ENCODE results near the gene PTRHD1. TPM values are rescaled to one million over a fixed set of nuclear protein-coding genes. Genes with fewer than 3 reads are reported as not detected.

The PTRHD1 gene
- polyA plus RNA-seq, 1 experiment: 42.5 TPM

DNA sequence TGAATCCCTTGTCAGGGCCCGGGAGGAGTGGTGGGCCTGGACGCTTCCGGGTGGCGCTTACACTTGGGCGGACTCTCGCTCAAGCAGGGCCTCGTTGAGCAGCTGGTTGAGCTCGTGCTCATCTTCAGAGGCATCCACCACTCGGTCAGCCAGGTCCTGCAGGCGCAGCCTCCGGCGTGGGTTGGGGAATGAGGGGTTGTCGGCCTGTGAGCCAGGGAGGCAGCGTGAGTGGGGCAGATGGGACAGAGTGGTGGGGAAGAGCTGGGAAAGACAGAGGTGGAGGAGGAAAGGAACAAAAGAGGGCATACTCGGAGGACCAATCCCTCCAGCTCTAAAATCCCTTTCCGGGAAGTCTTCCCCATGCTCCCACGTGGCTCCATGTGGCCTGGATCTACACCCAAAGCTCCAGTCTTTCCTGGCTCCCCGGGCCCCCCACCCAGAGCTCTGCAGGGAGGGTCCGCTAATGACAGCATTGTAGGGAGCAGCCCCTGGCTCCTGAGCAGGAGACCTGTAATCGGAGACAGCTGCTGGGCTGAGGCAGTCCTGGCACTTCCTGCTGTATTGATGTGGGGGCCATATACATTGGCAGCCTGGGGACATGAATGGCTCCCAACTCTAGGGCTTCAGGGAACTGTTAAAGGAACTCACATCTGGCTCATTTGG lies 41.7 kb upstream of the PTRHD1 start:
- CTCF ChIA-PET: no interaction called here
- H3K4me3 ChIP-seq (ENCODE audit: low read depth, low read length): no peak overlapping the region
- H3K27ac ChIP-seq (ENCODE audit: low read depth, low read length): no peak overlapping the region
- TF ChIP-seq, protein P1, sequence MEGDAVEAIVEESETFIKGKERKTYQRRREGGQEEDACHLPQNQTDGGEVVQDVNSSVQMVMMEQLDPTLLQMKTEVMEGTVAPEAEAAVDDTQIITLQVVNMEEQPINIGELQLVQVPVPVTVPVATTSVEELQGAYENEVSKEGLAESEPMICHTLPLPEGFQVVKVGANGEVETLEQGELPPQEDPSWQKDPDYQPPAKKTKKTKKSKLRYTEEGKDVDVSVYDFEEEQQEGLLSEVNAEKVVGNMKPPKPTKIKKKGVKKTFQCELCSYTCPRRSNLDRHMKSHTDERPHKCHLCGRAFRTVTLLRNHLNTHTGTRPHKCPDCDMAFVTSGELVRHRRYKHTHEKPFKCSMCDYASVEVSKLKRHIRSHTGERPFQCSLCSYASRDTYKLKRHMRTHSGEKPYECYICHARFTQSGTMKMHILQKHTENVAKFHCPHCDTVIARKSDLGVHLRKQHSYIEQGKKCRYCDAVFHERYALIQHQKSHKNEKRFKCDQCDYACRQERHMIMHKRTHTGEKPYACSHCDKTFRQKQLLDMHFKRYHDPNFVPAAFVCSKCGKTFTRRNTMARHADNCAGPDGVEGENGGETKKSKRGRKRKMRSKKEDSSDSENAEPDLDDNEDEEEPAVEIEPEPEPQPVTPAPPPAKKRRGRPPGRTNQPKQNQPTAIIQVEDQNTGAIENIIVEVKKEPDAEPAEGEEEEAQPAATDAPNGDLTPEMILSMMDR (IDR thresholded peaks at IDR 0.05; ENCODE audit: low read depth, low read length): no peak
- no peak for DNase-seq (ENCODE audit: low read depth, low spot score)
- POLR2A ChIA-PET: no interaction called here
- H3K27me3 ChIP-seq (ENCODE audit: control insufficient read depth, insufficient read depth, low read length): no peaks in the 10 kb centered on the region
- no peaks in the 10 kb centered on the region for H3K9me3 ChIP-seq (ENCODE audit: control insufficient read depth, insufficient read depth, low read length)

DNA sequence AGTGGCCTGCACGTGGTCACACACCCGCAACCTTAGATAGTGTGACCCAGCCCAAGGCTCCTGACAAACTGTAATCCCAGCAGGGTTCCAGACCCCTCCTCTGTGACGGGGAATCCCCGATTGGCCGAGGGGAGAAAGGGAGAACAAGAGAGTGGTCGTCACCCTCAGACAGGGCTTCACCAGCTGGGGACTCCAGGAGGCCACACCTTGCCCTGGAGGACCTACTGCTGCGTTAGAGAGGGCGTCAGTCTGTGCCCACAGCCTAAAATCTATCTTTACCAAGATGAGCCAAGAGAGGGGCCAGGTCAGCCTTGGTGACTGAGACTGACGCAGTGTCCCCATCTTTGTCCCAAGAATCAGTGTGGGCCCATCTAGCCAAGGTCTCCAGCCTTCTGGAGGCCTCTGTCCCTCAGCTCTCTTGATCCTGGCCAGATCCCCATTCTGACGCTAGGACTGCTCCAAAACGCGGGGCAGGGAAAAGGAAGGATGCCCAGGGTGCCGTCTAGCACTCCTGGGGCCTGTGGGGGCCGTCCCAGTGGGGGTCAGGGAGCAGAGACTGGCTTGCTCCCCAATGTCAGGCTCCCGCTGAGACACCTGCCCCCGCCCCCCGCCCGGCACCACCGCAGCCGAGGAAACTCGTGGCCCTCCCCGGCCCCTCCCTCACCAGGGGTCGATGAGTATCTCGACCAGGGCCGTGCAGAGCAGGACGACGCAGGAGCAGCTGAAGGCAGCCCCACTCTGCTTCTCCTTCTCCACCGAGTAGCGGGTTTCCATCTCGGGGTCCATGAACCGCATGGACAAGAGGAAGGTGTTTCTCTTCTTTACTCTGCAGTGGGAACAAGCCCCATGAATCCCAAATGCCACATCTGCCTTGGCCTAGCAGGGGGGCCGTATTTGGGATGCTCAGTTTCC lies 40.9 kb upstream of the PTRHD1 start:
- Histone ChIP-seq H3K9me3 (ENCODE audit: control insufficient read depth, insufficient read depth, low read length) (no peaks in the 10 kb centered on the region), H3K27ac (ENCODE audit: low read depth, low read length) (no peak overlapping the region), H3K27me3 (ENCODE audit: control insufficient read depth, insufficient read depth, low read length) (no peaks in the 10 kb centered on the region), H3K4me3 (ENCODE audit: low read depth, low read length) (no peak overlapping the region)
- no peak for DNase-seq (ENCODE audit: low read depth, low spot score)
- TF ChIP-seq, protein P1 (IDR thresholded peaks at IDR 0.05; ENCODE audit: low read depth, low read length): no peak
- ChIA-PET CTCF (no interaction called here), POLR2A (no interaction called here)

DNA sequence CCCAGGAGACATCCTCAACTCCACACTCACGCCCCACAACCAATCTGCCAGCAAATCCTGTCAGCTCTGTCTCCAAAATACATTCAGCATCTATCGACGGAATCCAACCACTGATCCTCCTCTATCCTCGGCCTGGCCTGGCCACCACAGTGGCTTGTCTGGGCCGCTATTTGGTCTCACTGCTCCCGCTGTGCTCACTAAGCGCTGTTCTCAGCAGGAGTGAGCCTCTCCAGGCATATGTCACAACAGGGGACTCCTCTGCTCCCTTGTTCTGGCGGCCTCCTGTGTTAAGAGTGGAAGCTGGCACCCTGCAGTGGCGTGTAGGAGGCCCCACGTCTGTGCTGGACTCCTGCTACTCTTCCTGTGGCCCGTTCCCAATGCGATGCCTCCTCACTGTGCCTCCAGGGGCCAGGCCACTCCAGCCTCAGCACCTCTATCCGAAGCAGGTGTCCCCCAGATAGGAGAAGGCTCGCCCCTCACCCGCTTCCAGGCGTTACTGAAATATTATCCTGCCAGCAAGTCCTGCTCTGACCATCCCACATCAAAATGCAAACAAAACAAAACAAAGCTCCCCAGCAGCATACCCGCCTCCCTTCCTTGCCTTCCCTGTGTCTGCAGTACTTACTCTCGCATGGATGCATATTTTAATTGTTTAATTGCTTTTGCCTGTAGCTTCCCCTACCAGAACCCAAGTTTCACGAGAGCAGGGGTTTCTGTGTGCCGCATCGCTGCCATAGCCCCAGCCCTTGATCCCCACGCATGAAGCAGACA lies 39.9 kb upstream of the PTRHD1 start:
- ChIA-PET CTCF (no interaction called here), POLR2A (no interaction called here)
- H3K27me3 ChIP-seq (ENCODE audit: control insufficient read depth, insufficient read depth, low read length): no peaks in the 10 kb centered on the region
- no peaks in the 10 kb centered on the region for H3K9me3 ChIP-seq (ENCODE audit: control insufficient read depth, insufficient read depth, low read length)
- TF ChIP-seq, protein P1 (IDR thresholded peaks at IDR 0.05; ENCODE audit: low read depth, low read length): no peak
- H3K4me3 ChIP-seq (ENCODE audit: low read depth, low read length): no peak overlapping the region
- no peak for DNase-seq (ENCODE audit: low read depth, low spot score)
- H3K27ac ChIP-seq (ENCODE audit: low read depth, low read length): no peak overlapping the region

DNA sequence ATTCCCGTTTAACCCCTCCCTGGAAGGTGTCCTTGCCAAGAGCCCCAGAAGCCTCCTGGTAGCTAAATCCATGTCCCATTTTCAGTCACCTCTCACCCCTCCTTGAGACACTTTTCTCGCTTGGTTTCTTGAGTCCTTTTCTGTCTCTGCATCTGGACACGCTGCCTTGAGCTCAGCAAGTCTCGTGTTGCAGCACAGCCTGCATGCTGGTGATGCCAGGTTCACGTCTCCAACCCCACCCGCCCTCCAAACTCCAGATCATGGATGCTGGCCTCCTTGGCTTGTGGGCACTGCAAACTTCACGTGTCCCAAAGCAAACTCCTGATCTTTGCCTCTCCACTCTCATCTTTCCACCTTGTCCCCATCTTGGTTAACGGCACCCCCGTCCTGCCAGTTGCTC lies 39.3 kb upstream of the PTRHD1 start:
- no peak for DNase-seq (ENCODE audit: low read depth, low spot score)
- H3K9me3 ChIP-seq (ENCODE audit: control insufficient read depth, insufficient read depth, low read length): no peaks in the 10 kb centered on the region; the same call in 1 of the 2 replicates
- H3K27ac ChIP-seq (ENCODE audit: low read depth, low read length): no peak overlapping the region
- ChIA-PET POLR2A (no interaction called here), CTCF (no interaction called here)
- TF ChIP-seq, protein P1 (IDR thresholded peaks at IDR 0.05; ENCODE audit: low read depth, low read length): no peak
- H3K4me3 ChIP-seq (ENCODE audit: low read depth, low read length): no peak overlapping the region
- H3K27me3 ChIP-seq (ENCODE audit: control insufficient read depth, insufficient read depth, low read length): no peaks in the 10 kb centered on the region
